Natural killer cell (primary cell): ENCODE measurements around the gene PRDM11. TPM values are rescaled to one million over a fixed set of nuclear protein-coding genes. Genes with fewer than 3 reads are reported as not detected.

ENCODE experiments used
- ATAC-seq, 3 donors: fragments of 150-1000 bp in 2 of 3; fragments of 200-7000 bp in 1 of 3; cut with Tn5 transposase; 1 replicate in 1 of 3; 2 replicates in 2 of 3; pipeline ENCODE4 v1.10.0; 2021; ENCODE audit warnings: mild to moderate bottlenecking in 2 of 3, moderate library complexity in 2 of 3
- DNase-seq, 2 donors: peaks; one replicate each; pipeline versions ENCODE4 v3.0.0 to v3.0.0-alpha.2; 2013 to 2021; ENCODE audit warnings: mixed read lengths in 1 of 2
- H3K27ac ChIP-seq: one replicate; pipeline ENCODE4 v1.5.1; 2013; ENCODE audit warnings: mild to moderate bottlenecking, low read length
- H3K27me3 ChIP-seq: one replicate; pipeline ENCODE4 v1.6.1; 2013; ENCODE audit warnings: low read length; ENCODE audit not compliant: control insufficient read depth, insufficient read depth
- H3K36me3 ChIP-seq: one replicate; pipeline ENCODE4 v1.6.1; 2013; ENCODE audit warnings: low read length; ENCODE audit not compliant: control insufficient read depth, insufficient read depth
- H3K4me1 ChIP-seq: one replicate; pipeline ENCODE4 v1.6.1; 2013; ENCODE audit warnings: low read length; ENCODE audit not compliant: control insufficient read depth, insufficient read depth
- H3K4me3 ChIP-seq: one replicate; pipeline ENCODE4 v1.5.1; 2013; ENCODE audit warnings: low read length
- H3K9me3 ChIP-seq: one replicate; pipeline ENCODE4 v1.6.1; 2013; ENCODE audit warnings: low read length; ENCODE audit not compliant: control insufficient read depth, insufficient read depth
- H3K27ac Mint-ChIP-seq, 2 donors: one replicate each; pipeline ENCODE4 v1.8.0; 2022; ENCODE audit warnings: mild to moderate bottlenecking in 2 of 2, mixed read lengths in 2 of 2, moderate library complexity in 1 of 2
- H3K27me3 Mint-ChIP-seq, 2 donors: one replicate each; pipeline ENCODE4 v1.8.0; 2022; ENCODE audit warnings: low read depth in 2 of 2, mixed read lengths in 2 of 2
- H3K36me3 Mint-ChIP-seq: one replicate; pipeline ENCODE4 v1.8.0; 2022; ENCODE audit warnings: mixed read lengths
- H3K4me1 Mint-ChIP-seq, 2 donors: one replicate each; pipeline ENCODE4 v1.8.0; 2022; ENCODE audit warnings: mixed read lengths in 2 of 2
- H3K4me3 Mint-ChIP-seq: one replicate; pipeline ENCODE4 v1.8.0; 2022; ENCODE audit warnings: mild to moderate bottlenecking, moderate library complexity, mixed read lengths
- H3K9me3 Mint-ChIP-seq, 2 donors: one replicate each; pipeline ENCODE4 v1.8.0; 2022; ENCODE audit warnings: mixed read lengths in 2 of 2
- CTCF ChIP-seq: fragments of 200-600 bp; IDR thresholded peaks from one replicate; pipeline ENCODE4 v1.8.0; 2022; ENCODE audit warnings: antibody characterized with exemption
- WGBS: methylation state at CpG from one replicate; pipeline ENCODE4 v1.1.7; 2013; ENCODE audit warnings: missing lambda C conversion rate; ENCODE audit not compliant: insufficient coverage; 5-methylcytosine and 5-hydroxymethylcytosine counted together
- intact Hi-C: fragments of 100-400 bp; cut with micrococcal nuclease; formaldehyde crosslinking; loops from one replicate; pipeline ENCODE4 v1.14.2; 2022
- total RNA-seq, 4 donors: library from RNA; stranded (reverse); fragments of 120-200 nt in 1 of 4; gene quantifications; one replicate each; pipeline versions ENCODE4 v1.2.3 to v1.2.4, GENCODE V29; 2013 to 2022

The PRDM11 gene
- total RNA-seq, 3 donors from 2014 or later (not counting 1 experiment from before 2014, with no cell fraction given): 10.3 to 14.7 (median 13.7) TPM

DNA sequence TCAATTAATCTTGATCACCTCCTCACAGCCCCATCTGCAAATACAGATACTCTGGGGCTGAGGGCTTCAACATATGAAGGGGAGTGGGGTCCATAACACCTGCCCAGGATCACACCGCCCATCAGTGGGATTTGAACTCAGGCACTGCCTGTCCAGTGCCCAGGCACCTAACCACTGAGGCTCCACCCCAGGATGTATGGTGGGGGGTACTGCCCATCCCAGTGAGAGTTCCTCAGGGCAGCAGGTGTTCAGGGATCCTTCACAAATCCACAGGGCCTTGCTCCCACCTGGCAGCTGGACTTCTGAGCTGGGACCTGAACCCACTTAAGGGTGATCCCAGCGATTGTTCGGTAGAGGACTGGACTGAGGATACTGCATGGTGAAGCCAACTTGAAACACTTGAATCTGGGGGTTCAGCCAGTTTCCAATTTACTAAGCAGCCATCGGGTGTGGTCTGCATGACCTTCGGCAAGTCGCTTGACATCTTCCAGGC is 33.3 kb downstream of the PRDM11 start:
- no peaks in the 10 kb centered on the region for H3K36me3 Mint-ChIP-seq

DNA sequence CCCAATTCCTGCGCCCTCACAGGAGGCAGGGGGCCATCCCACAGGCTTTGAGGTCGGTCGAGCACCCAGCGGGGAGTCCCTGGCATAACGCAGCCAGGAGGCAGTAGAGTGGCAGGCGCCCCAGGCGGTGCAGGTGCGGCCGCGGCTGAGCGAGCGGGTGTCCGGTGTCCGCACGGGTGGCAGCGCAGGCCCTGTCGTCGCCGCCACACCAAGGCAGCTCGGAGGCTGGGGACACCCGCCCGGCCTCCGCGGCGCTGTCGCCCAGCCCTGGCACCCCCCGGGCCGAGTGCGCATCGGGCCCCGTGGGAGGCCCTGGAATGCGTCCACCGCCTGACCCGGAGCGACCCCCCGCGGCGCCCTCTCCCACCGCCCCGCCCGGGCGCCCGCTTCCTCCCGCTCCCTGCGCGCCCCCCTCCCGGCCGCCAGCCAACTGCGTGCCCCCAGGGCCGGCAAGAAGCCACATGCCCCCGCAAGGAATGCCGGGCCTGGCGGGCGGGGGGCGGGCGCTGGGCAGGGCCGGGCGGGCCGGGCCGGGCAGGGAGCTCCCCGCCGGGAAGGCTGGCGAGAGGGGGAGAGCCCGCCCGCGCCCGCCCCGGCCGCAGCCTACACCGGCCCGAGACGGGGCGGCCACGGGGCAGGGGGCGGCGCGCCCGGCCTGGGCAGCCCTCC is 33.9 kb downstream of the PRDM11 start:
- WGBS: 1% methylated on average over 78 of the region's 78 CpGs
- TF ChIP-seq CTCF: no peak

More for the DNA sequence above, 33.3 kb downstream of the PRDM11 start:
- Histone ChIP-seq H3K4me3 (no peak overlapping the region), H3K9me3 (no peaks in the 10 kb centered on the region), H3K27ac (no peak overlapping the region), H3K27me3 (peaks cover 5% of the 10 kb centered on the region), H3K4me1 (peaks cover 13% of the 10 kb centered on the region), H3K36me3 (peaks cover 7% of the 10 kb centered on the region)
- DNase-seq: no peak
- Mint-ChIP-seq H3K27ac (no peak overlapping the region), H3K4me3 (peak overlapping the region; percentile 88), H3K9me3 (no peaks in the 10 kb centered on the region), H3K27me3 (peaks cover 10 to 13% of the 10 kb centered on the region in 2 donors), H3K4me1 (peaks cover 23 to 25% of the 10 kb centered on the region in 2 donors)
- TF ChIP-seq CTCF: no peak
- intact Hi-C loops: no loop called here
- ATAC-seq: no peak
- WGBS: 55% methylated on average over 6 of the region's 6 CpGs

GRCh38 chr11:45180848-45181192 is 34.4 kb downstream of the PRDM11 start:
- TF ChIP-seq CTCF: no peak
- intact Hi-C loops: no loop called here
- H3K9me3 ChIP-seq: no peaks in the 10 kb centered on the region
- no peak overlapping the region for H3K27ac Mint-ChIP-seq
- no peaks in the 10 kb centered on the region for H3K9me3 Mint-ChIP-seq
- ATAC-seq (peak; percentile 74 to 97 (median 84)), DNase-seq (peak; percentile 25 to 40)
- peaks cover 13% of the 10 kb centered on the region for H3K4me1 ChIP-seq
- no peaks in the 10 kb centered on the region for H3K36me3 Mint-ChIP-seq
- H3K4me3 ChIP-seq: no peak overlapping the region
- peaks cover 23 to 25% of the 10 kb centered on the region in 2 donors for H3K4me1 Mint-ChIP-seq
- H3K27me3 Mint-ChIP-seq: peaks cover 10 to 13% of the 10 kb centered on the region in 2 donors
- peaks cover 7% of the 10 kb centered on the region for H3K36me3 ChIP-seq
- 3% methylated on average over 33 of the region's 33 CpGs for WGBS
- H3K4me3 Mint-ChIP-seq: no peak overlapping the region
- no peak overlapping the region for H3K27ac ChIP-seq
- peaks cover 5% of the 10 kb centered on the region for H3K27me3 ChIP-seq

More for the DNA sequence above, 33.9 kb downstream of the PRDM11 start:
- Mint-ChIP-seq H3K27me3 (peaks cover 10 to 13% of the 10 kb centered on the region in 2 donors), H3K4me1 (peaks cover 23 to 25% of the 10 kb centered on the region in 2 donors), H3K36me3 (no peaks in the 10 kb centered on the region), H3K27ac (no peak overlapping the region), H3K4me3 (peak overlapping the region; percentile 88), H3K9me3 (no peaks in the 10 kb centered on the region)
- Histone ChIP-seq H3K4me3 (no peak overlapping the region), H3K36me3 (peaks cover 7% of the 10 kb centered on the region), H3K4me1 (peaks cover 13% of the 10 kb centered on the region), H3K9me3 (no peaks in the 10 kb centered on the region), H3K27me3 (peaks cover 5% of the 10 kb centered on the region), H3K27ac (no peak overlapping the region)
- DNase-seq (peak in 1 of 2 donors; percentile 9), ATAC-seq (peak; percentile 43 to 63 (median 50))
- intact Hi-C loops: no loop called here
